ENCODE data around the gene OSTN.

- TF ChIP-seq CTCF (IDR thresholded peaks at IDR 0.05; ENCODE audit: poor library complexity, severe bottlenecking) (no peak), POLR2AphosphoS5 (IDR thresholded peaks at IDR 0.05) (no peak), TAF1 (IDR thresholded peaks at IDR 0.05; ENCODE audit: low read depth) (no peak), EZH2 (IDR thresholded peaks at IDR 0.05; ENCODE audit: borderline replicate concordance, insufficient read depth, low read length, poor library complexity, severe bottlenecking) (no peak), RAD21 (conservative IDR thresholded peaks at IDR 0.05) (no peak), EP300 (conservative IDR thresholded peaks at IDR 0.05; ENCODE audit: poor library complexity, severe bottlenecking) (no peak), SMC3 (conservative IDR thresholded peaks at IDR 0.05; ENCODE audit: poor library complexity) (no peak), REST (IDR thresholded peaks at IDR 0.05; ENCODE audit: borderline replicate concordance) (no peak)
Observed at GRCh38 chr3:191262650-191263049, 63.6 kb downstream of the OSTN start.

Data from neural cell (in vitro differentiated cells).